PFSK-1 (cell line): ENCODE results near the gene CFAP61.

Experiments
- POLR2AphosphoS5 ChIP-seq: IDR thresholded peaks from 2 replicates; pipeline ENCODE4 v1.6.1; 2012; ENCODE audit warnings: low read depth, mild to moderate bottlenecking, control low read depth, low read length, moderate library complexity
- SIN3A ChIP-seq: IDR thresholded peaks from 2 replicates; pipeline ENCODE4 v1.6.1; 2012; ENCODE audit warnings: mild to moderate bottlenecking, low read length, moderate library complexity, borderline replicate concordance; ENCODE audit not compliant: insufficient read depth
- TAF1 ChIP-seq: IDR thresholded peaks from 2 replicates; pipeline ENCODE4 v1.6.1; 2012; ENCODE audit warnings: low read length, control low read depth, borderline replicate concordance; ENCODE audit not compliant: insufficient read depth
- TF ChIP-seq, protein P1 (sequence below), 2 experiments: IDR thresholded peaks; 2 replicates each; pipeline versions ENCODE4 v1.6.1 to v1.8.0; 2011 to 2012; ENCODE audit warnings: low read depth in 2 of 2, low read length in 2 of 2, control low read depth in 1 of 2, inconsistent platforms in 1 of 2, mild to moderate bottlenecking in 1 of 2, moderate library complexity in 1 of 2; ENCODE audit not compliant: insufficient read depth in 1 of 2

DNA sequence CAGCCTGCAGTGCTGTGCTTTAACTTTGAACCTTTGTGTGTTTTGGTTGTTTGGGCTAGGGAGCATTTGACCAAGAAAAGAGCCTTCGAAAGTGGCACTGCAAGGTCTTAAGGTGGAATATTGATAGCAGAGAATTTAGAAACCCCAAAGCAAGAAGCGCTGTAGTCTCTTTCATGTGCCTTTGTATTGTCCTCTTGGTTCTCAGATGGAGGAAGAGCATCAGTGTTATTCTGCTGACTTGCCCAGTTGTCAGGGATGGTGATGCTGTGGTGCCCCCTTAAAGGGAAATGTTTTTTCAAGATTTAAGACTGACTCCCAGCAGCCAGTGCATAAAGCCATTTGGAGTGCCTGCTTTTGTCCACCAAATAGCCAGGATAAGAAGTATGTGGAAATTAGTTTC lies 212.9 kb downstream of the CFAP61 start:
- TF ChIP-seq SIN3A (no peak), POLR2AphosphoS5 (no peak), TAF1 (no peak)
- TF ChIP-seq, protein P1, sequence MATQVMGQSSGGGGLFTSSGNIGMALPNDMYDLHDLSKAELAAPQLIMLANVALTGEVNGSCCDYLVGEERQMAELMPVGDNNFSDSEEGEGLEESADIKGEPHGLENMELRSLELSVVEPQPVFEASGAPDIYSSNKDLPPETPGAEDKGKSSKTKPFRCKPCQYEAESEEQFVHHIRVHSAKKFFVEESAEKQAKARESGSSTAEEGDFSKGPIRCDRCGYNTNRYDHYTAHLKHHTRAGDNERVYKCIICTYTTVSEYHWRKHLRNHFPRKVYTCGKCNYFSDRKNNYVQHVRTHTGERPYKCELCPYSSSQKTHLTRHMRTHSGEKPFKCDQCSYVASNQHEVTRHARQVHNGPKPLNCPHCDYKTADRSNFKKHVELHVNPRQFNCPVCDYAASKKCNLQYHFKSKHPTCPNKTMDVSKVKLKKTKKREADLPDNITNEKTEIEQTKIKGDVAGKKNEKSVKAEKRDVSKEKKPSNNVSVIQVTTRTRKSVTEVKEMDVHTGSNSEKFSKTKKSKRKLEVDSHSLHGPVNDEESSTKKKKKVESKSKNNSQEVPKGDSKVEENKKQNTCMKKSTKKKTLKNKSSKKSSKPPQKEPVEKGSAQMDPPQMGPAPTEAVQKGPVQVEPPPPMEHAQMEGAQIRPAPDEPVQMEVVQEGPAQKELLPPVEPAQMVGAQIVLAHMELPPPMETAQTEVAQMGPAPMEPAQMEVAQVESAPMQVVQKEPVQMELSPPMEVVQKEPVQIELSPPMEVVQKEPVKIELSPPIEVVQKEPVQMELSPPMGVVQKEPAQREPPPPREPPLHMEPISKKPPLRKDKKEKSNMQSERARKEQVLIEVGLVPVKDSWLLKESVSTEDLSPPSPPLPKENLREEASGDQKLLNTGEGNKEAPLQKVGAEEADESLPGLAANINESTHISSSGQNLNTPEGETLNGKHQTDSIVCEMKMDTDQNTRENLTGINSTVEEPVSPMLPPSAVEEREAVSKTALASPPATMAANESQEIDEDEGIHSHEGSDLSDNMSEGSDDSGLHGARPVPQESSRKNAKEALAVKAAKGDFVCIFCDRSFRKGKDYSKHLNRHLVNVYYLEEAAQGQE (IDR thresholded peaks at IDR 0.05; ENCODE audit: insufficient read depth in 1 of 2, low read depth in 2 of 2, low read length in 2 of 2), result no peak
